ENCODE results near the gene EYS.
"Not testable (repeated sequence)": the region's sequence is repeated elsewhere in the genome, so short reads cannot be mapped to it uniquely, and the experiment has no call there.

Gene EYS

DNA sequence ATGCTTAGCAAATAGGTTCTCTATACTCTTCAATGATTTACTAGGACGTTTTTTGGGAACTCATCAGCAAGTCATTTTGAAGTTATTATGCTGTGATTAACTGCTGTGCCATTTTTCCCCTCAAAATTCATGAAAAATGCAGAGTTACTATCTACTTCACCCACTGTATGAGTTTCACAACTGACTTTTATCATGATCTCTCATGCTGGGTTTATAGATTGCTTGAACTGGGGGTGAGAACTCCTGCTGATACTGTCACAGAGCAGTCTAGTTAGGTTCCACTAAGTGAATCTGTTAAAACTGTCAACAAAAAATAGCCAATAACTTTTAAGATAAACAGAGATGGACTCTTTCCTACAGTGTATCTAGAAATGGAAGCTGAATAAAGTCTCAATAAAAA lies 136.7 kb downstream of the EYS start:
- DNase-seq (ENCODE audit: low spot score) = no peak

DNA sequence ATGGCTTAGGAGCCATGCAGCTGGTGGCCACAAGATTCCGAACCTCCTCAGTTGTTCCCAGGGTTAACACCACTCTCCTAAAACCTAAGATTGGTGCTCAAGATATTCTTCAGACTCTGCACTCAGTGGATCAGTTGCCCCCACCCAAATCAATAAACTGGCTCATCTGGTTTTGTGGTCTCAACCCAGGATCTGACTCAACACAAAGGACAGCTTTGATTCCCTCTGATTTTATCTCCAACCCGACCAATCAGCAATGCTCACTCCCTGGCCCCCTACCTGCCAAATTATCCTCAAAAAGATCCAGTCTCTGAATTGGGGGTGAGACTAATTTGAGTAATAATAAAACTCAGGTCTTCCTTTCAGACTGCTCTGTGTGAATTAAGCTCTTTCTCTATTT lies 137.5 kb downstream of the EYS start:
- TF ChIP-seq, protein P1, sequence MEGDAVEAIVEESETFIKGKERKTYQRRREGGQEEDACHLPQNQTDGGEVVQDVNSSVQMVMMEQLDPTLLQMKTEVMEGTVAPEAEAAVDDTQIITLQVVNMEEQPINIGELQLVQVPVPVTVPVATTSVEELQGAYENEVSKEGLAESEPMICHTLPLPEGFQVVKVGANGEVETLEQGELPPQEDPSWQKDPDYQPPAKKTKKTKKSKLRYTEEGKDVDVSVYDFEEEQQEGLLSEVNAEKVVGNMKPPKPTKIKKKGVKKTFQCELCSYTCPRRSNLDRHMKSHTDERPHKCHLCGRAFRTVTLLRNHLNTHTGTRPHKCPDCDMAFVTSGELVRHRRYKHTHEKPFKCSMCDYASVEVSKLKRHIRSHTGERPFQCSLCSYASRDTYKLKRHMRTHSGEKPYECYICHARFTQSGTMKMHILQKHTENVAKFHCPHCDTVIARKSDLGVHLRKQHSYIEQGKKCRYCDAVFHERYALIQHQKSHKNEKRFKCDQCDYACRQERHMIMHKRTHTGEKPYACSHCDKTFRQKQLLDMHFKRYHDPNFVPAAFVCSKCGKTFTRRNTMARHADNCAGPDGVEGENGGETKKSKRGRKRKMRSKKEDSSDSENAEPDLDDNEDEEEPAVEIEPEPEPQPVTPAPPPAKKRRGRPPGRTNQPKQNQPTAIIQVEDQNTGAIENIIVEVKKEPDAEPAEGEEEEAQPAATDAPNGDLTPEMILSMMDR (IDR thresholded peaks at IDR 0.05; ENCODE audit: extremely low read depth, missing control alignments) = no peak
- DNase-seq (ENCODE audit: low spot score) = no peak

More for the DNA sequence above, 136.7 kb downstream of the EYS start:
- TF ChIP-seq, protein P1 (IDR thresholded peaks at IDR 0.05; ENCODE audit: extremely low read depth, missing control alignments) = no peak

DNA sequence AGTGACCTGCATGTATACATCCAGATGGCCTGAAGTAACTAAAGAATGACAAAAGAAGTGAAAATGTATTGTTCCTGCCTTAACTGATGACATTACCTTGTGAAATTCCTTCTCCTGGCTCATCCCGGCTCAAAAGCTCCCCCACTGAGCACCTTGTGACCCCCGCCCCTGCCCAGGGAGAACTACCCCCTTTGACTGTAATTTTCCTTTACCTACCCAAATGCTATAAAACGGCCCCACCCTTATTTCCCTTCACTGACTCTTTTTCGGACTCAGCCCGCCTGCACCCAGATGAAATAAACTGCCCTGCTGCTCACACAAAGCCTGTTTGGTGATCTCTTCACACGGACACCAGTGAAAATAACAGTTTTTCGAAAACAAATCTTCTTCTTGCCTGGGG lies 138.0 kb downstream of the EYS start:
- not testable (repeated sequence) for DNase-seq (ENCODE audit: low spot score)

DNA sequence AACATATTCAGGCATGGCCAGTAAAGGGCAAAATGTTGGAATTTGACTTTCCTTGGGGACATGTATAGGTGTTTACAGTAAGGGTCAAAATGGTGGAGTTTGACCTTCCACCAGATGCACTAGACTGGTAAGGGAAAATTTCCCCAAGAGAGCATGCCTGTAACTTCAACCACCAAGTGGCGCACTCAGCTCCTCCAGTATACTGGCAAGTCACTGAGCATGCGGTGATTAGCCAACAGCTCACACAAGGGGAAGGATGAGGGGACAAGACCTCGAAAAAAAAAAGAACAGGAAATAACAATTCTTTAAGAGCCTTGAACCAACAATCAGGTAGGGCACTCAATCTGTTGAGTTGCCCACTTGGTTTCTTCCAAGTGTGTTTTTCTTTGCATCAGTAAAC lies 140.9 kb downstream of the EYS start:
- no peak for DNase-seq (ENCODE audit: low spot score)
- TF ChIP-seq, protein P1 (IDR thresholded peaks at IDR 0.05; ENCODE audit: extremely low read depth, missing control alignments) = no peak

DNA sequence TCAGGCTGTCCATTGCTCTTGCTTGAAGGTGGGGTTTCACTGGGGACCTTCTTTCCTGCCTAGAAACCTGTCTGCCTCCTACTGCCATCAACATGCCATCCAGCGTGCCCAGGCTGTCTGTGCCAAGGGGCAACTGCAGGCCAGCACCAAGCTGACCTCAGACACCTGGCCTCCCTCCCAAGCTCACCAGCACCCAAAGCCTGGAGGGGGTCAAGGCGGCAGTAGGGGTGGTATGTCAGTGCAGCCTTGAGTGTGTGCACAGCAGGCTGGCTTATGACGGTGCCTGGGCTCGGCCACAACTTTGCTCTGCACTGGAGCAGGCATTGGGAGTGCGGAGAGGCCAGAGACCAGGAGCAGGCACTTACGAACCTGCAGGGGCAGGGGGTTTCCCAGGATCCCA lies 149.0 kb downstream of the EYS start:
- TF ChIP-seq, protein P1 (IDR thresholded peaks at IDR 0.05; ENCODE audit: extremely low read depth, missing control alignments) = no peak

DNA sequence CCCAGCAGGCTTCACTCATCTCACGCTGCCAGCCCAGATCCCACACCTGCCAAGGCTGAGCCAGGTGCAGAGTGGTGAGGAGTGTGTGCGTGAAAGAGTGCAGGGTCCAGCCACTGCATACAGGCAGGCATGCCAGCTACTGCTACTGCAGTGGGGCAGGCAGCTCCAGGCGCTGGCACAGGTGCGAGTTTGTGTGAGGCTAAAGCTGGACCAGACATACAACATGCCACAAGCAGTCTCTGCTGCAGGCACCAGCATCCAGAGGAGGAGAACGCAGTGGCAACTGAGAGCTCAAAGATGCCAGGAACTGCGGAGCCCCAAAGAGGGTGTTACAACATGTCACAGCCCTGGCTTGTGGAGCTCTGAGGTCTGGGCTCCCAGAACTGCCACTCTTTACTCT lies 149.8 kb downstream of the EYS start:
- no peak for DNase-seq (ENCODE audit: low spot score)
- TF ChIP-seq, protein P1 (IDR thresholded peaks at IDR 0.05; ENCODE audit: extremely low read depth, missing control alignments) = no peak

More for the DNA sequence above, 149.0 kb downstream of the EYS start:
- DNase-seq (ENCODE audit: low spot score) = no peak

DNA sequence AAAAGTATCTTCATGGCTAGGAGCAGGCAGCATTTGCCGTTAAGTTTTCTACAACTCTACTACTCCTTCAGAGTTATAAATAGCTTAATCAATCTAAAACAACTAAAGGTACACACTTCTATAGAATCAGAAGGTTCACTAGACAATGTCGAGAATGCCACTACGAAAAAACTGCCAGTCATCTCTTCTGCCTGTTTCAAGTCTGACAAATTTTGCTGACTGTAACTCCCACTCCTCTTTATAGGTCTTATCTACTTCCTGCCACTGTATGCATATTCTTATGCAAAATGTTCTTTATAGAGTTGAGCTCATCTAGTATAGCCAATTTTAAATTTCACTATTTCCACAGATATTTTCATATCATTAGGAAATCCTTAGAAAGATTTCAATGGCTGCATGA lies 160.1 kb downstream of the EYS start:
- no peak for DNase-seq (ENCODE audit: low spot score)
- TF ChIP-seq, protein P1 (IDR thresholded peaks at IDR 0.05; ENCODE audit: extremely low read depth, missing control alignments) = no peak

DNA sequence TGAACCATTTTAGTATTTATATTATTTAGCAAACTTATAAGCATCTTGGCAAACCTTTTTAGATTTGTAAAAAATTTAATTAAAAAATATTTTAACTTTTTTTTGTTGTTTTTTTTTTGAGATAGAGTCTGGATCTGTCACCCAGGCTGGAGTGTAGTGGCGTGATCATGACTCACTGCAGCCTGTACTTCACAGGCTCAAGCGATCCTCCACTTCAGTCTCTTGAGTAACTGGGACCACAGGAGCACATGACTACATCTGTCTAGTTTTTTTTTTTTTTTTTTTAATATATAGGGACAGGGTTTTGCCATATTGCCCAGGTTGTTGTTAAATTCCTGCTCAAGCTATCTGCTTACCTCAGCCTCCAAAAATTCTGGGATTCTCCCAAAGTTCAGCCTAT lies 161.1 kb downstream of the EYS start:
- TF ChIP-seq, protein P1 (IDR thresholded peaks at IDR 0.05; ENCODE audit: extremely low read depth, missing control alignments) = no peak
- DNase-seq (ENCODE audit: low spot score) = no peak

Measured in GM20000 (cell line).